Endothelial cell of umbilical vein (primary cell): ENCODE results near the gene CD300LG. TPM values are rescaled to one million over a fixed set of nuclear protein-coding genes. Genes with fewer than 3 reads are reported as not detected.

Experiments
- BruUV-seq: library from RNA; stranded (reverse); fragments of 400-500 nt; replicated peaks from 2 replicates; lab custom pipeline; 2021; lab: Mats Ljungman, UMichigan
- CTCF ChIA-PET: fragments of 300-600, 350-600 bp; sonication (Branson Sonifier 250); formaldehyde crosslinking; loops from one replicate; lab custom pipeline; 2021; ENCODE audit warnings: antibody characterized with exemption, inconsistent platforms; lab: Charles Lee
- POLR2A ChIA-PET: fragments of 300-600, 350-600 bp; sonication (Branson Sonifier 250); formaldehyde crosslinking; loops from one replicate; lab custom pipeline; 2021; ENCODE audit warnings: antibody characterized with exemption, inconsistent platforms; lab: Charles Lee
- DNase-seq: peaks from one replicate; pipeline ENCODE4 v3.0.0-alpha.2; 2011; ENCODE audit warnings: low read depth, low spot score
- FAIRE-seq: peaks from 2 replicates; lab custom pipeline; 2011; peaks lifted over from hg19 to GRCh38; lab: Jason Lieb, UNC
- H2AFZ ChIP-seq: 2 replicates; pipeline ENCODE4 v1.6.0; 2012; ENCODE audit warnings: low read depth, low read length, control low read depth, inconsistent platforms
- H3K27ac ChIP-seq: 2 replicates; pipeline ENCODE4 v1.5.1; 2011; ENCODE audit warnings: low read depth, mild to moderate bottlenecking, control low read depth, low read length, moderate library complexity; ENCODE audit not compliant: insufficient read depth
- H3K27me3 ChIP-seq, 2 experiments: 2 replicates each; pipeline versions ENCODE4 v1.6.0 to v1.6.1; 2011; ENCODE audit warnings: low read length in 2 of 2, mixed read lengths in 1 of 2; ENCODE audit not compliant: control insufficient read depth in 2 of 2, insufficient read depth in 2 of 2
- H3K36me3 ChIP-seq, 2 experiments: 2 replicates in 1 of 2; 3 replicates in 1 of 2; pipeline ENCODE4 v1.5.1; 2011; ENCODE audit warnings: low read length in 2 of 2, mild to moderate bottlenecking in 1 of 2, moderate library complexity in 1 of 2; ENCODE audit not compliant: control insufficient read depth in 2 of 2, insufficient read depth in 2 of 2; ENCODE audit errors: extremely low read depth in 1 of 2
- H3K4me1 ChIP-seq: 3 replicates; pipeline ENCODE4 v1.5.1; 2011; ENCODE audit warnings: mild to moderate bottlenecking, low read length; ENCODE audit not compliant: control insufficient read depth, insufficient read depth; ENCODE audit errors: extremely low read depth
- H3K4me2 ChIP-seq: 2 replicates; pipeline ENCODE4 v1.6.1; 2011; ENCODE audit warnings: low read length, control low read depth, mixed read lengths; ENCODE audit not compliant: insufficient read depth
- H3K4me3 ChIP-seq, 3 experiments: fragments of 200-600 bp in 1 of 3; sonication (generic), shearing (Covaris generic) in 1 of 3; replicated peaks in 1 of 3; 2 replicates each; pipeline ENCODE4 v1.5.1; 2011 to 2016; ENCODE audit warnings: control low read depth in 3 of 3, low read length in 3 of 3, mild to moderate bottlenecking in 2 of 3, inconsistent platforms in 1 of 3, low read depth in 1 of 3, moderate library complexity in 1 of 3; ENCODE audit not compliant: insufficient read depth in 1 of 3
- H3K79me2 ChIP-seq: 2 replicates; pipeline ENCODE4 v1.6.0; 2012; ENCODE audit warnings: low read length, inconsistent platforms; ENCODE audit not compliant: control insufficient read depth, insufficient read depth
- H3K9ac ChIP-seq: replicated peaks from 2 replicates; pipeline ENCODE3; 2011; ENCODE audit warnings: low read length, control low read depth; ENCODE audit not compliant: insufficient read depth; ENCODE audit errors: extremely low read depth
- H3K9me1 ChIP-seq: replicated peaks from 3 replicates; pipeline ENCODE4 v1.6.0; 2011; ENCODE audit warnings: mild to moderate bottlenecking, low read length; ENCODE audit not compliant: control insufficient read depth, insufficient read depth; ENCODE audit errors: extremely low read depth
- H3K9me3 ChIP-seq: replicated peaks from 2 replicates; pipeline ENCODE4 v1.5.1; 2012; ENCODE audit warnings: low read length, inconsistent platforms; ENCODE audit not compliant: control insufficient read depth, insufficient read depth
- H4K20me1 ChIP-seq: replicated peaks from 2 replicates; pipeline ENCODE3; 2011; ENCODE audit warnings: mild to moderate bottlenecking, low read length; ENCODE audit not compliant: control insufficient read depth, insufficient read depth; ENCODE audit errors: extremely low read depth
- CTCF ChIP-seq, 2 donors: IDR thresholded peaks; 1 replicate in 1 of 2; 2 replicates in 1 of 2; pipeline ENCODE4 v1.5.1; 2011; ENCODE audit warnings: low read length in 2 of 2, mild to moderate bottlenecking in 2 of 2, moderate library complexity in 2 of 2, control low read depth in 1 of 2, inconsistent platforms in 1 of 2, low read depth in 1 of 2; ENCODE audit not compliant: insufficient read depth in 1 of 2; ENCODE audit errors: extremely low read depth in 1 of 2
- EZH2 ChIP-seq: IDR thresholded peaks from 2 replicates; pipeline ENCODE4 v1.6.1; 2012; ENCODE audit warnings: borderline replicate concordance, low read depth, mild to moderate bottlenecking, moderate library complexity, low read length, inconsistent platforms; ENCODE audit not compliant: severe bottlenecking
- FOS ChIP-seq: IDR thresholded peaks from 2 replicates; pipeline ENCODE4 v1.6.1; 2011; ENCODE audit warnings: mild to moderate bottlenecking, low read length, moderate library complexity, borderline replicate concordance; ENCODE audit not compliant: insufficient read depth
- GATA2 ChIP-seq: IDR thresholded peaks from 2 replicates; pipeline ENCODE4 v1.7.0; 2011; ENCODE audit warnings: low read depth, mild to moderate bottlenecking, moderate library complexity, mixed read lengths, low read length; ENCODE audit not compliant: insufficient read length, insufficient read depth
- JUN ChIP-seq: IDR thresholded peaks from 2 replicates; pipeline ENCODE4 v1.6.1; 2011; ENCODE audit warnings: borderline replicate concordance, low read depth; ENCODE audit not compliant: insufficient read length, insufficient read depth
- MYC ChIP-seq: IDR thresholded peaks from one replicate; pipeline ENCODE4 v1.6.1; 2011; ENCODE audit warnings: mild to moderate bottlenecking, low read depth, low read length
- dilution Hi-C: fragments of 300-500 bp; cut with MboI; formaldehyde crosslinking; loops from one replicate; pipeline ENCODE4 v1.15.0; 2019; ENCODE audit warnings: low sequenced_read_pairs; ENCODE audit not compliant: extremely low pct_ligation_motif_present
- intact Hi-C: fragments of 100-400 bp; cut with micrococcal nuclease; formaldehyde crosslinking; loops from one replicate; pipeline ENCODE4 v1.10.0; 2022
- polyA plus RNA-seq, 4 experiments: library from polyadenylated mRNA; depleted of rRNA in 3 of 4; stranded (reverse) in 3 of 4; unstranded in 1 of 4; fragments of >200 nt; gene quantifications; 2 replicates each; pipeline versions ENCODE4 v1.2.1 to v1.2.3, GENCODE V29; 2011 to 2012; ENCODE audit warnings: missing spikeins in 1 of 4
- total RNA-seq: library from RNA; stranded (reverse); gene quantifications from 2 replicates; pipeline ENCODE4 v1.2.3, GENCODE V29; 2021

The CD300LG gene
- total and polyA plus RNA-seq, 2 donors (not counting 3 experiments of a cell fraction or from before 2014, with no cell fraction given), result not detected

- dilution Hi-C loops, result no loop called here
- BruUV-seq, result no TSS peak
- no peak overlapping the region for H3K9ac ChIP-seq
- no peak overlapping the region for H2AFZ ChIP-seq
- no peak for TF ChIP-seq GATA2
- no peak for TF ChIP-seq CTCF (IDR thresholded peaks at IDR 0.05; ENCODE audit: extremely low read depth in 1 of 2, insufficient read depth in 1 of 2, low read depth in 1 of 2, low read length in 2 of 2)
- TF ChIP-seq FOS, result no peak
- no peak for TF ChIP-seq EZH2
- TF ChIP-seq MYC, result no peak
- no peak for TF ChIP-seq JUN
- H3K9me3 ChIP-seq, result no peaks in the 10 kb centered on the region
- no peaks in the 10 kb centered on the region for H4K20me1 ChIP-seq
- no peak overlapping the region for H3K4me3 ChIP-seq
- intact Hi-C loops, result no loop called here
- no peak for DNase-seq
- CTCF ChIA-PET, result interaction anchor here (1.2 to 2.0 kb wide), 4 partner anchors 12 to 36 kb away, joined by 3 to 6 read pairs (median 5); no protein-coding TSS in a partner anchor
- FAIRE-seq, result peak; percentile 73
- H3K9me1 ChIP-seq, result no peaks in the 10 kb centered on the region
- no peak overlapping the region for H3K27ac ChIP-seq
- H3K4me1 ChIP-seq, result peaks cover 13% of the 10 kb centered on the region
- H3K36me3 ChIP-seq, result no peaks in the 10 kb centered on the region
- POLR2A ChIA-PET, result no interaction called here
- no peak overlapping the region for H3K4me2 ChIP-seq
- H3K79me2 ChIP-seq, result no peaks in the 10 kb centered on the region
- H3K27me3 ChIP-seq, result no peaks in the 10 kb centered on the region
Observed at GRCh38 chr17:43805117-43805516, 41.9 kb upstream of the CD300LG start.
